Sigmoid colon (tissue), 7 donors: ENCODE results near the gene MYL4. TPM values are rescaled to one million over a fixed set of nuclear protein-coding genes. Genes with fewer than 3 reads are reported as not detected.

ENCODE experiments used
- DNase-seq: peaks from one replicate; pipeline ENCODE4 v3.0.0-alpha.2; 2019
- H3K27ac ChIP-seq, 4 donors: fragments of 200-600 bp; sonication (generic); one replicate each; pipeline ENCODE4 v1.5.1; 2016 to 2019; ENCODE audit warnings: mild to moderate bottlenecking in 1 of 4
- H3K27me3 ChIP-seq, 3 donors: fragments of 200-600 bp; sonication (generic); one replicate each; pipeline ENCODE4 v1.5.1; 2019; ENCODE audit warnings: mild to moderate bottlenecking in 1 of 3
- H3K36me3 ChIP-seq, 4 donors: fragments of 200-600 bp; sonication (generic); one replicate each; pipeline ENCODE4 v1.5.1; 2016 to 2019
- H3K4me1 ChIP-seq, 4 donors: fragments of 200-600 bp; sonication (generic); one replicate each; pipeline ENCODE4 v1.5.1; 2017 to 2019
- H3K4me3 ChIP-seq, 4 donors: fragments of 200-600 bp; sonication (generic); one replicate each; pipeline ENCODE4 v1.5.1; 2017 to 2019; ENCODE audit warnings: mild to moderate bottlenecking in 2 of 4, moderate library complexity in 1 of 4
- H3K9me3 ChIP-seq, 4 donors: fragments of 200-600 bp in 3 of 4; sonication (generic) in 3 of 4; one replicate each; pipeline versions ENCODE4 v1.5.1 to v1.6.1; 2013 to 2019
- CTCF ChIP-seq, 4 experiments: fragments of 450-650 bp in 3 of 4; fragments of 200-600 bp in 1 of 4; IDR thresholded peaks; one replicate each; pipeline ENCODE4 v1.5.1; 2016 to 2019; ENCODE audit warnings: antibody characterized with exemption in 4 of 4, mild to moderate bottlenecking in 3 of 4, moderate library complexity in 2 of 4
- EP300 ChIP-seq, 4 donors: sonication (generic); formaldehyde crosslinking; IDR thresholded peaks; one replicate each; pipeline ENCODE4 v1.6.1; 2017; ENCODE audit warnings: antibody characterized with exemption in 4 of 4
- POLR2A ChIP-seq, 2 donors: fragments of 450-650 bp; IDR thresholded peaks; one replicate each; pipeline ENCODE4 v1.6.1; 2016; ENCODE audit warnings: antibody characterized with exemption in 2 of 2, mild to moderate bottlenecking in 2 of 2, moderate library complexity in 2 of 2
- POLR2AphosphoS5 ChIP-seq, 4 donors: sonication (generic); formaldehyde crosslinking; IDR thresholded peaks; one replicate each; pipeline ENCODE4 v1.6.1; 2017; ENCODE audit warnings: antibody characterized with exemption in 4 of 4
- WGBS, 2 donors: extraction: QIAGEN DNeasy Blood & Tissue Kit; methylation state at CpG; one replicate each; pipeline ENCODE4 v1.1.7; 2013; 5-methylcytosine and 5-hydroxymethylcytosine counted together
- intact Hi-C: fragments of 100-400 bp; cut with DNase I; formaldehyde crosslinking; loops from one replicate; pipeline ENCODE4 v1.15.1; 2023
- polyA plus RNA-seq, 3 donors: library from polyadenylated mRNA; stranded (reverse); fragments of 200-250 nt; gene quantifications; one replicate each; pipeline ENCODE4 v1.2.3, GENCODE V29; 2013
- total RNA-seq, 4 donors: library from RNA; depleted of rRNA; stranded (reverse); fragments of >200 nt; gene quantifications; one replicate each; pipeline ENCODE4 v1.1.0, GENCODE V29; 2016
- donor health status: healthy with polysubstance abuse.
- donor health status: Bipolar disorder and iron deficiency.
- donor health status: healthy.

The MYL4 gene
- total and polyA plus RNA-seq, 7 donors = 0.31 to 2.8 (median 1.1) TPM; not detected in 4

- Histone ChIP-seq H3K36me3 (no peaks in the 10 kb centered on the region), H3K4me1 (peaks cover 0 to 31% (median 27%) of the 10 kb centered on the region in 4 donors), H3K9me3 (no peaks in the 10 kb centered on the region), H3K27ac (no peak overlapping the region), H3K4me3 (no peak overlapping the region), H3K27me3 (no peaks in the 10 kb centered on the region)
- 85 to 88% methylated on average over 2 of the region's 2 CpGs for WGBS, 2 donors
- intact Hi-C loops = loop anchor here (2.0 kb wide), 1 partner anchor 25 kb away; the partner anchor contains the start of gene ITGB3
- DNase-seq = no peak
- TF ChIP-seq EP300 (IDR thresholded peaks at IDR 0.05) (no peak), POLR2AphosphoS5 (IDR thresholded peaks at IDR 0.05) (no peak), POLR2A (IDR thresholded peaks at IDR 0.05) (no peak), CTCF (IDR thresholded peaks at IDR 0.05) (no peak)
These were observed 18.7 kb downstream of the MYL4 start for GRCh38 chr17:47227862-47228261.

DNA sequence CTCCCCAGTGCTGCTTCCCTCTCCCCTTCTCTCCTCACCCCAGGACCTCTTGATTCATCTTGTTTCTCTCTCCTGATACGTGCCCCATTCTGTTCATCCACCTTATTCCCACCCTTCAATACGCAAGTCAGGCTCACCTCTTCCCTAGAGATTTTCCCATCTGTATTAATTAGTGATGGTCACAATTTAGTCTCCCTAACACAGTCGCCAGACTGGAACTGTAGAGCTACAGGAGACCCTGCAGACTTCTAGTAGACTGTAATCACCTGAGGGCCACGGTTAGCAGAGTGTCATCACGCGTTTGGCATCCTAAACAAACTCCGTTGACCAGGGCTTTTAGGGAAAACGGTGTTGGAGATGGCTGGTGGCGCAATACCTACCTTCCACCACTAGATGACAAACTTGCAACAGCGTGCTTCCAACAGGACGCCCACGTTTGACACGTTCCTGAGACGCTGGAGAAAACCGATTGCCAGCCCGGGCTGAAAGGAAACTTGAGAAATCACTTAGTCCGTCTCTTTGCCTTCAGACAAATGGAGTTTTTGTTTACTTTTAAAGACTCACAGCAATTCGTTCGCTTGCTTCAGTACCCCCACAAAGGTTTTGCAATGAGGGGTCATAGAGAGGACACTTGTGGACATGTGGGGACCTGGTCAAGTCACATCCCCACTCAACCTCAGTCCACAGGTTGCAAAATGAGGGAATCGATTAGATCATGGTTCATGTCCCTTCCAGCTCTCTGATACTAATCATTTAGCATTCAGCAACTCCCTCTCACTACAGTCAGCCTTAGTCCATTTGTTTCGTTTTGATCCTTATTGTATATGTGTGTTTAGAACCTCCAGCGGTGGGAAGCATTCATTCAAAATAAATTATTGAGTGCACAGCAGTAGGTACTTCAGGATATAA is 20.6 kb downstream of the MYL4 start:
- H3K9me3 ChIP-seq = no peaks in the 10 kb centered on the region
- peak overlapping the region; percentile 39 to 69 (median 59) for H3K27ac ChIP-seq
- no peaks in the 10 kb centered on the region for H3K27me3 ChIP-seq
- H3K4me3 ChIP-seq = peak overlapping the region in 3 of 4 donors; percentile 13 to 29 (median 27)
- intact Hi-C loops = loop anchor here (1.0 to 2.0 kb wide), 2 partner anchors 23 to 86 kb away; partner anchors contain the start of gene ITGB3
- TF ChIP-seq POLR2AphosphoS5 (IDR thresholded peaks at IDR 0.05) (peak in 3 of 4 donors; percentile 52 to 58 (median 58)), CTCF (IDR thresholded peaks at IDR 0.05) (peak; percentile 99 to 100 (median 99)), POLR2A (IDR thresholded peaks at IDR 0.05) (no peak), EP300 (IDR thresholded peaks at IDR 0.05) (peak in 1 of 4 donors; percentile 18)
- WGBS, 2 donors = 9 to 13% methylated on average over 22 of the region's 22 CpGs
- peak; percentile 96 for DNase-seq
- peaks cover 0 to 27% (median 23%) of the 10 kb centered on the region in 4 donors for H3K4me1 ChIP-seq
- H3K36me3 ChIP-seq = no peaks in the 10 kb centered on the region

GRCh38 chr17:47230864-47231263 is 21.7 kb downstream of the MYL4 start:
- no peak for DNase-seq
- no peak overlapping the region for H3K27ac ChIP-seq
- no peaks in the 10 kb centered on the region for H3K9me3 ChIP-seq
- no peak overlapping the region for H3K4me3 ChIP-seq
- WGBS, 2 donors = 80 to 88% methylated on average over 10 of the region's 10 CpGs
- TF ChIP-seq CTCF (IDR thresholded peaks at IDR 0.05) = no peak
- H3K4me1 ChIP-seq = peaks cover 0 to 16% (median 13%) of the 10 kb centered on the region in 4 donors
- no peaks in the 10 kb centered on the region for H3K27me3 ChIP-seq
- intact Hi-C loops = no loop called here
- no peaks in the 10 kb centered on the region for H3K36me3 ChIP-seq

DNA sequence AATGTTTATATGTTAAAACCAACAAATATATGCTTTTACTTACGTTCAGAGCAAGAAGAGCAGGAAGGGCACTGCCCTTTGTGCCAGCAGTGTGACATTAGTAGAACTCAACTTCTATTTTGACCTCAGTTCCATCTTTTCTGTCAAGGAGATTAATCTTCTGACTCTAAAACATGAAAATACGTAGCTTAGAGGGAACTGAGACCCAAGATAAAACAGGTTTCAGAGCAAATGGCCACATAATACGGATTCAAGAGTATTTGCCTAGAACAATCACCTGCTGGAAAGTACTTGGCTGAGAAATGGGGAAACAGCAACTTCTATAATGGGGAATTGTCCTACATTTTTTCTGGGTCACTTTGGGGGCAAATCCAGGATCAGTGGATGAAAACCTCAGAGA is 22.2 kb downstream of the MYL4 start:
- Histone ChIP-seq H3K4me3 (no peak overlapping the region), H3K27me3 (no peaks in the 10 kb centered on the region), H3K36me3 (no peaks in the 10 kb centered on the region), H3K27ac (no peak overlapping the region), H3K4me1 (peaks cover 0 to 13% (median 9%) of the 10 kb centered on the region in 4 donors), H3K9me3 (no peaks in the 10 kb centered on the region)
- no peak for DNase-seq
- TF ChIP-seq POLR2A (IDR thresholded peaks at IDR 0.05) (no peak), EP300 (IDR thresholded peaks at IDR 0.05) (no peak), POLR2AphosphoS5 (IDR thresholded peaks at IDR 0.05) (no peak), CTCF (IDR thresholded peaks at IDR 0.05) (no peak)
- WGBS, 2 donors = 62 to 78% methylated on average over 3 of the region's 3 CpGs
- intact Hi-C loops = no loop called here
